ENCODE data around the gene QSOX2.

QSOX2 gene, protein sequence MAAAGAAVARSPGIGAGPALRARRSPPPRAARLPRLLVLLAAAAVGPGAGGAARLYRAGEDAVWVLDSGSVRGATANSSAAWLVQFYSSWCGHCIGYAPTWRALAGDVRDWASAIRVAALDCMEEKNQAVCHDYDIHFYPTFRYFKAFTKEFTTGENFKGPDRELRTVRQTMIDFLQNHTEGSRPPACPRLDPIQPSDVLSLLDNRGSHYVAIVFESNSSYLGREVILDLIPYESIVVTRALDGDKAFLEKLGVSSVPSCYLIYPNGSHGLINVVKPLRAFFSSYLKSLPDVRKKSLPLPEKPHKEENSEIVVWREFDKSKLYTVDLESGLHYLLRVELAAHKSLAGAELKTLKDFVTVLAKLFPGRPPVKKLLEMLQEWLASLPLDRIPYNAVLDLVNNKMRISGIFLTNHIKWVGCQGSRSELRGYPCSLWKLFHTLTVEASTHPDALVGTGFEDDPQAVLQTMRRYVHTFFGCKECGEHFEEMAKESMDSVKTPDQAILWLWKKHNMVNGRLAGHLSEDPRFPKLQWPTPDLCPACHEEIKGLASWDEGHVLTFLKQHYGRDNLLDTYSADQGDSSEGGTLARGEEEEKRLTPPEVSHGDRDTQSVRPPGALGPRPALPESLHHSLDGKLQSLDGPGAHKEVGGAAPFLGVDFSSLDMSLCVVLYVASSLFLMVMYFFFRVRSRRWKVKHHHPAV

GRCh38 chr9:136245219-136246150 is at the start of gene QSOX2:
Gene QSOX2, minus strand, starts transcription at chr9:136245812. Its CDS starts 9 bp downstream, at chr9:136245803.
- H3K4me1 ChIP-seq (ENCODE audit: control insufficient read depth in 2 of 2, insufficient read depth in 2 of 2, low read length in 2 of 2) = peaks cover 13 to 15% of the 10 kb centered on the region in 2 donors
- peak within 1 kb of the TSS; percentile 73 to 82 for H3K4me3 ChIP-seq (ENCODE audit: low read length in 2 of 2)
- H3K36me3 ChIP-seq (ENCODE audit: control insufficient read depth in 2 of 2, insufficient read depth in 2 of 2, low read length in 2 of 2) = no peaks in the 10 kb centered on the region
- peak within 1 kb of the TSS in 1 of 2 donors; percentile 58 for H3K27ac ChIP-seq (ENCODE audit: low read depth in 2 of 2, low read length in 2 of 2)
- H3K9ac ChIP-seq (ENCODE audit: low read depth in 1 of 2, low read length in 2 of 2) = peak within 1 kb of the TSS; percentile 41 to 72
- H3K27me3 ChIP-seq (ENCODE audit: control insufficient read depth in 2 of 2, insufficient read depth in 2 of 2, low read length in 2 of 2) = peaks cover 2 to 11% of the 10 kb centered on the region in 2 donors
- no peaks in the 10 kb centered on the region for H3K9me3 ChIP-seq (ENCODE audit: control insufficient read depth in 2 of 2, low read length in 2 of 2)

- H3K27me3 ChIP-seq (ENCODE audit: control insufficient read depth in 2 of 2, insufficient read depth in 2 of 2, low read length in 2 of 2) = no peaks in the 10 kb centered on the region
- no peak overlapping the region for H3K9ac ChIP-seq (ENCODE audit: low read depth in 1 of 2, low read length in 2 of 2)
- H3K36me3 ChIP-seq (ENCODE audit: control insufficient read depth in 2 of 2, insufficient read depth in 2 of 2, low read length in 2 of 2) = no peaks in the 10 kb centered on the region
These were observed 49.4 kb upstream of the QSOX2 start for GRCh38 chr9:136295055-136295454.

DNA sequence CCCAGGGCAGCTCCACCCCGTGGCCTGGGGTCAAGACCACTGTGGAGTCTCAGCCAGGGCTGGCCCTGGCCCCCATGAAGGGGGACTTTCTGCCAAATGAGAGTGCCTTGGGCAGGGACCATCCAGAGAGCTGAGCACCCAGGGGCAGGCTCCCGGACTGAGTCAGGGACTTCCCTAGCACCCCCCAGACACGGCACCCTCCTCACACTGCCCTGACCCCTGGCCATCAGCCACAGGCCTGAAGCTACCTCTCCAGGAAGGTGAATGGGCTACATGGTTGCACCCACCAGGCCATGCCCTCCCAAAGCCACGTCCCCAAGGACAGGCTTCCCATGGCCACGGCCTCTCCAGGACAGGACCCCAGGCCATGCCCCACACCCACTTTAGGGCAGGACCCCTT is 48.8 kb upstream of the QSOX2 start:
- H3K4me3 ChIP-seq (ENCODE audit: low read length in 2 of 2) = no peak overlapping the region
- H3K4me1 ChIP-seq (ENCODE audit: control insufficient read depth in 2 of 2, insufficient read depth in 2 of 2, low read length in 2 of 2) = peaks cover 7 to 10% of the 10 kb centered on the region in 2 donors
- H3K9ac ChIP-seq (ENCODE audit: low read depth in 1 of 2, low read length in 2 of 2) = no peak overlapping the region
- no peaks in the 10 kb centered on the region for H3K36me3 ChIP-seq (ENCODE audit: control insufficient read depth in 2 of 2, insufficient read depth in 2 of 2, low read length in 2 of 2)
- H3K9me3 ChIP-seq (ENCODE audit: control insufficient read depth in 2 of 2, low read length in 2 of 2) = no peaks in the 10 kb centered on the region
- no peak overlapping the region for H3K27ac ChIP-seq (ENCODE audit: low read depth in 2 of 2, low read length in 2 of 2)
- H3K27me3 ChIP-seq (ENCODE audit: control insufficient read depth in 2 of 2, insufficient read depth in 2 of 2, low read length in 2 of 2) = no peaks in the 10 kb centered on the region

More at GRCh38 chr9:136295055-136295454, 49.4 kb upstream of the QSOX2 start:
- Histone ChIP-seq H3K9me3 (ENCODE audit: control insufficient read depth in 2 of 2, low read length in 2 of 2) (no peaks in the 10 kb centered on the region), H3K4me3 (ENCODE audit: low read length in 2 of 2) (no peak overlapping the region), H3K27ac (ENCODE audit: low read depth in 2 of 2, low read length in 2 of 2) (no peak overlapping the region), H3K4me1 (ENCODE audit: control insufficient read depth in 2 of 2, insufficient read depth in 2 of 2, low read length in 2 of 2) (peaks cover 7 to 10% of the 10 kb centered on the region in 2 donors)

GRCh38 chr9:136293476-136294077 is 48.0 kb upstream of the QSOX2 start:
- peaks cover 7 to 10% of the 10 kb centered on the region in 2 donors for H3K4me1 ChIP-seq (ENCODE audit: control insufficient read depth in 2 of 2, insufficient read depth in 2 of 2, low read length in 2 of 2)
- no peak overlapping the region for H3K4me3 ChIP-seq (ENCODE audit: low read length in 2 of 2)
- H3K36me3 ChIP-seq (ENCODE audit: control insufficient read depth in 2 of 2, insufficient read depth in 2 of 2, low read length in 2 of 2) = no peaks in the 10 kb centered on the region
- no peak overlapping the region for H3K27ac ChIP-seq (ENCODE audit: low read depth in 2 of 2, low read length in 2 of 2)
- H3K9me3 ChIP-seq (ENCODE audit: control insufficient read depth in 2 of 2, low read length in 2 of 2) = no peaks in the 10 kb centered on the region
- H3K27me3 ChIP-seq (ENCODE audit: control insufficient read depth in 2 of 2, insufficient read depth in 2 of 2, low read length in 2 of 2) = no peaks in the 10 kb centered on the region
- H3K9ac ChIP-seq (ENCODE audit: low read depth in 1 of 2, low read length in 2 of 2) = no peak overlapping the region

DNA sequence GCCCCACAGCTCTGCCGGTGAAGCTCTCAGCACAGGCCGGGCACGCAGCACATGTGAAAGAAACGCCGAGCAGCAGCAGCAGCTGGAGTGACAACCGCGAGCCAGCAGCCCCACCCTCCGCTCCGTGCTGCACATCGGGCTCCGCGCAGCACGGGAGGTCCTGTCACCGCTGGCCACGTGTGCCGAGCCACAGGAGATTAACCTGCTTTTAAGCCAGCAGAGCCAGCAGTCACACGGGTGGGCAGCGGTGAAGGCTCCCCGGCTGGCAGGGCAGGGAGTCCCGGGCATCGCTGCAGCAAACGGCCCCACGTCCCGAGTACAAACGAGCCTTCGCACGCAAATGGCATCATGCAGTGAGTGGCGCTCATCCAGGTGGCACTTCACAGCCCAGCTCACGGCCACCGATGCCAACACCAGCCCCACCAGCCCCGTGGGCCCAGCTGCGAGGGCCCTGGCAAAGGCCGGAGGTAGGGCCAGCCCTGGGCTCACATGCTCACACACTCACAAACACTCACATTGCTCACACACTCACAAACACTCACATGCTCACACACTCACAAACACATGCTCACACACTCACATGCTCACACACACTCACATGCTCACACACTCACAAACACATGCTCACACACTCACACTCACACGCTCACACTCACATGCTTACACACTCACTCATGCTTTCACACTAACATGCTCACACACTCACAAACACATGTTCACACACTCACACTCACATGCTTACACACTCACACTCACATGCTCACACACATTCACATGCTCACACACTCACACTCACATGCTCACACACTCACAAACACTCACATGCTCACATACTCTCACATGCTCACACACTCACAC is 47.2 kb upstream of the QSOX2 start:
- Histone ChIP-seq H3K36me3 (ENCODE audit: control insufficient read depth in 2 of 2, insufficient read depth in 2 of 2, low read length in 2 of 2) (no peaks in the 10 kb centered on the region), H3K9ac (ENCODE audit: low read depth in 1 of 2, low read length in 2 of 2) (no peak overlapping the region), H3K4me3 (ENCODE audit: low read length in 2 of 2) (no peak overlapping the region), H3K9me3 (ENCODE audit: control insufficient read depth in 2 of 2, low read length in 2 of 2) (no peaks in the 10 kb centered on the region), H3K27me3 (ENCODE audit: control insufficient read depth in 2 of 2, insufficient read depth in 2 of 2, low read length in 2 of 2) (no peaks in the 10 kb centered on the region), H3K27ac (ENCODE audit: low read depth in 2 of 2, low read length in 2 of 2) (no peak overlapping the region), H3K4me1 (ENCODE audit: control insufficient read depth in 2 of 2, insufficient read depth in 2 of 2, low read length in 2 of 2) (peaks cover 7 to 10% of the 10 kb centered on the region in 2 donors)

DNA sequence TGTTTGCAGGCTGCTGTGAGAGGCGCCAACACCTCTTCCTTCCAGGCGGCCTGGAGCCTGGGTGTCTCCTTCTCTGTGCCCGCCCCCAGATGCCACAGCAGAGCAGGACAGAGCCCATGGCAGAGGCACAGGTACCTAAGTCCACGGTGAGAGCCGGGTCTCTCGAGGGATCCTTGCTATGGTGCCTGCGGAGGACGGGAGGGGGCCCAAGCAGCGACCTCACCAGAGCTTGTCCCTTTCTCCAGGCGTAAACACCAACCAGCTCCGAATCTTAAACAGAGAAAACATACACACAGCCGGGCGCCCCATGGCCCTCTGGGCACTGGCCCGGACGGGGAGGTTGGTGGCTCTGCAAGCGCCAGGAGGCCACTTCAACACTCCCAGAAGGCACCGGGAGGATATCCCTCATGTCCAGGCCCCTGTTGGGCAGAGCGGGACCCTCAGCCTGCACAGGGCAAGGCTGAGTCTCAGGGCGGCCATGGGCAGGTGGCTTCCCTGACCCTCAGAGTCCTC is 46.5 kb upstream of the QSOX2 start:
- no peak overlapping the region for H3K9ac ChIP-seq (ENCODE audit: low read depth in 1 of 2, low read length in 2 of 2)
- H3K4me3 ChIP-seq (ENCODE audit: low read length in 2 of 2) = no peak overlapping the region
- H3K4me1 ChIP-seq (ENCODE audit: control insufficient read depth in 2 of 2, insufficient read depth in 2 of 2, low read length in 2 of 2) = peaks cover 6 to 9% of the 10 kb centered on the region in 2 donors
- no peaks in the 10 kb centered on the region for H3K9me3 ChIP-seq (ENCODE audit: control insufficient read depth in 2 of 2, low read length in 2 of 2)
- peaks cover 0 to 4% of the 10 kb centered on the region in 2 donors for H3K27me3 ChIP-seq (ENCODE audit: control insufficient read depth in 2 of 2, insufficient read depth in 2 of 2, low read length in 2 of 2)
- no peak overlapping the region for H3K27ac ChIP-seq (ENCODE audit: low read depth in 2 of 2, low read length in 2 of 2)
- H3K36me3 ChIP-seq (ENCODE audit: control insufficient read depth in 2 of 2, insufficient read depth in 2 of 2, low read length in 2 of 2) = no peaks in the 10 kb centered on the region

GRCh38 chr9:136291306-136292025 is 45.9 kb upstream of the QSOX2 start:
- no peaks in the 10 kb centered on the region for H3K9me3 ChIP-seq (ENCODE audit: control insufficient read depth in 2 of 2, low read length in 2 of 2)
- H3K4me3 ChIP-seq (ENCODE audit: low read length in 2 of 2) = no peak overlapping the region
- H3K36me3 ChIP-seq (ENCODE audit: control insufficient read depth in 2 of 2, insufficient read depth in 2 of 2, low read length in 2 of 2) = no peaks in the 10 kb centered on the region
- H3K9ac ChIP-seq (ENCODE audit: low read depth in 1 of 2, low read length in 2 of 2) = no peak overlapping the region
- peaks cover 0 to 3% of the 10 kb centered on the region in 2 donors for H3K4me1 ChIP-seq (ENCODE audit: control insufficient read depth in 2 of 2, insufficient read depth in 2 of 2, low read length in 2 of 2)
- peaks cover 0 to 4% of the 10 kb centered on the region in 2 donors for H3K27me3 ChIP-seq (ENCODE audit: control insufficient read depth in 2 of 2, insufficient read depth in 2 of 2, low read length in 2 of 2)
- no peak overlapping the region for H3K27ac ChIP-seq (ENCODE audit: low read depth in 2 of 2, low read length in 2 of 2)

- Histone ChIP-seq H3K4me1 (ENCODE audit: control insufficient read depth in 2 of 2, insufficient read depth in 2 of 2, low read length in 2 of 2) (no peaks in the 10 kb centered on the region), H3K27me3 (ENCODE audit: control insufficient read depth in 2 of 2, insufficient read depth in 2 of 2, low read length in 2 of 2) (peaks cover 0 to 4% of the 10 kb centered on the region in 2 donors), H3K36me3 (ENCODE audit: control insufficient read depth in 2 of 2, insufficient read depth in 2 of 2, low read length in 2 of 2) (no peaks in the 10 kb centered on the region), H3K4me3 (ENCODE audit: low read length in 2 of 2) (no peak overlapping the region), H3K9me3 (ENCODE audit: control insufficient read depth in 2 of 2, low read length in 2 of 2) (no peaks in the 10 kb centered on the region), H3K9ac (ENCODE audit: low read depth in 1 of 2, low read length in 2 of 2) (no peak overlapping the region), H3K27ac (ENCODE audit: low read depth in 2 of 2, low read length in 2 of 2) (no peak overlapping the region)
These were observed 44.9 kb upstream of the QSOX2 start for GRCh38 chr9:136290508-136291000.

Data from mucosa of rectum (tissue), 2 donors.